Measurements from ENCODE around the gene AHSP. TPM values are rescaled to one million over a fixed set of nuclear protein-coding genes. Genes with fewer than 3 reads are reported as not detected.

The AHSP gene
- total and polyA plus RNA-seq, 10 of the 15 experiments (the other 5 are each of a cell fraction or from before 2014, with no cell fraction given): not detected

DNA sequence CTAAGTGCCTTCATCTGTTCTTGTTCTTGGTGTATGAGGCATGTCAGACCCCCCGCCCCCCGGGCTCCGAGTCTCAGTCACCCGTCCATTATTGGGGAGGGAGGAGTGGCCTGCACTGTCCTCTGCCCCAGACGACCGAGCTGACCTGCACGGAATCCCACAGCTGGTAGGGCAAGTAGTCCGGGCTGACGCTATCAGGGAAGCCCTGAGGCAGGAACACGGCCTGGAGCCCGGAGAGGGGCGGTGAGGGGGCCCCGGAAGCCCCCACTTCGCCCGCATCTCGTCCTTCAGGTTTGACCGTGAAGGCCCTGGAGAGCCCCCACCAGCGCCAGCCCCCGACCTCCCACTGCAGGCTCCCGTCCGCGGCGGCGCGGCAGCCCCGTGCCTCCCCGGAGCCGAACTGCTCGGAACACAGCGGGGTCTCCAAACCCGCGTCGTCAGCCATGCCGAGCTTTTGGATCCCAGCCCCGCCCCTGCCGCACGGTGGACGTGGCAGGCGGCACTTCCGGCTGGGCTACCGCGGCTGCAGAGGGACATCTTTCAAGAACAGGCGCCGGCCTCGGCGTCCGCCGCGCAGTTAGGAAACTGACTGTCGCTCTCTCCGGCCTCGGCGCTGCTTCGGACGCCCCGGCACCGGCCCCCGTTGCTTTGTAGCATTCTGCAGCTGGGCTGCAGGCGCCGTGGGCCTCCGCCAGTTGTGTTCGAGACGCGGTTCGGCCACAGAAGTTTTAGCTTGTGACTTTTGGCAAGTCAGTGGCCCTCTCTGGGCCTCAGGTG, 19.6 kb upstream of the AHSP start, which contains the start of gene RUSF1 (continued):
- TF ChIP-seq, protein P1, sequence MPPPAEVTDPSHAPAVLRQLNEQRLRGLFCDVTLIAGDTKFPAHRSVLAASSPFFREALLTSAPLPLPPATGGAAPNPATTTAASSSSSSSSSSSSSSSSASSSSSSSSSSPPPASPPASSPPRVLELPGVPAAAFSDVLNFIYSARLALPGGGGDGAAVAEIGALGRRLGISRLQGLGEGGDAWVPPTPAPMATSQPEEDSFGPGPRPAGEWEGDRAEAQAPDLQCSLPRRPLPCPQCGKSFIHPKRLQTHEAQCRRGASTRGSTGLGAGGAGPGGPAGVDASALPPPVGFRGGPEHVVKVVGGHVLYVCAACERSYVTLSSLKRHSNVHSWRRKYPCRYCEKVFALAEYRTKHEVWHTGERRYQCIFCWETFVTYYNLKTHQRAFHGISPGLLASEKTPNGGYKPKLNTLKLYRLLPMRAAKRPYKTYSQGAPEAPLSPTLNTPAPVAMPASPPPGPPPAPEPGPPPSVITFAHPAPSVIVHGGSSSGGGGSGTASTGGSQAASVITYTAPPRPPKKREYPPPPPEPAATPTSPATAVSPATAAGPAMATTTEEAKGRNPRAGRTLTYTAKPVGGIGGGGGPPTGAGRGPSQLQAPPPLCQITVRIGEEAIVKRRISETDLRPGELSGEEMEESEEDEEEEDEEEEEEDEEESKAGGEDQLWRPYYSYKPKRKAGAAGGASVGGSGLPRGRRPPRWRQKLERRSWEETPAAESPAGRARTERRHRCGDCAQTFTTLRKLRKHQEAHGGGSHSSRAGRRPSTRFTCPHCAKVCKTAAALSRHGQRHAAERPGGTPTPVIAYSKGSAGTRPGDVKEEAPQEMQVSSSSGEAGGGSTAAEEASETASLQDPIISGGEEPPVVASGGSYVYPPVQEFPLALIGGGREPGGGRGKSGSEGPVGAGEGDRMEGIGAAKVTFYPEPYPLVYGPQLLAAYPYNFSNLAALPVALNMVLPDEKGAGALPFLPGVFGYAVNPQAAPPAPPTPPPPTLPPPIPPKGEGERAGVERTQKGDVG (CRISPR knock-in tag; IDR thresholded peaks at IDR 0.05): no peak
- TF ChIP-seq POLR2AphosphoS2 (IDR thresholded peaks at IDR 0.05; ENCODE audit: low read depth, low read length): peak; percentile 83; the same call in 1 of the 2 replicates
- peak; percentile 76; the same call in 1 of the 2 replicates for TF ChIP-seq RB1 (IDR thresholded peaks at IDR 0.05; ENCODE audit: borderline replicate concordance)
- peak; percentile 39 for TF ChIP-seq HDAC6 (IDR thresholded peaks at IDR 0.05; ENCODE audit: unreplicated experiment)
- TF ChIP-seq EGR1 (IDR thresholded peaks at IDR 0.05; ENCODE audit: borderline replicate concordance in 1 of 2, low read depth in 2 of 2, low read length in 2 of 2): no peak; a peak in 1 of 3 replicates
- TF ChIP-seq TBL1XR1 (IDR thresholded peaks at IDR 0.05; ENCODE audit: low read depth, low read length): no peak
- peak; percentile 64; the same call in 1 of the 2 replicates for TF ChIP-seq TARDBP (IDR thresholded peaks at IDR 0.05; ENCODE audit: borderline replicate concordance)
- no peak for TF ChIP-seq NRF1 (conservative IDR thresholded peaks at IDR 0.05; ENCODE audit: low read depth, low read length)
- TF ChIP-seq YY1 (IDR thresholded peaks at IDR 0.05; ENCODE audit: low read depth, low read length): peak; percentile 93
- TF ChIP-seq IKZF2 (IDR thresholded peaks at IDR 0.05): peak in 1 of 2 experiments; percentile 9; a peak in 1 of 4 replicates
- TF ChIP-seq, protein P2, sequence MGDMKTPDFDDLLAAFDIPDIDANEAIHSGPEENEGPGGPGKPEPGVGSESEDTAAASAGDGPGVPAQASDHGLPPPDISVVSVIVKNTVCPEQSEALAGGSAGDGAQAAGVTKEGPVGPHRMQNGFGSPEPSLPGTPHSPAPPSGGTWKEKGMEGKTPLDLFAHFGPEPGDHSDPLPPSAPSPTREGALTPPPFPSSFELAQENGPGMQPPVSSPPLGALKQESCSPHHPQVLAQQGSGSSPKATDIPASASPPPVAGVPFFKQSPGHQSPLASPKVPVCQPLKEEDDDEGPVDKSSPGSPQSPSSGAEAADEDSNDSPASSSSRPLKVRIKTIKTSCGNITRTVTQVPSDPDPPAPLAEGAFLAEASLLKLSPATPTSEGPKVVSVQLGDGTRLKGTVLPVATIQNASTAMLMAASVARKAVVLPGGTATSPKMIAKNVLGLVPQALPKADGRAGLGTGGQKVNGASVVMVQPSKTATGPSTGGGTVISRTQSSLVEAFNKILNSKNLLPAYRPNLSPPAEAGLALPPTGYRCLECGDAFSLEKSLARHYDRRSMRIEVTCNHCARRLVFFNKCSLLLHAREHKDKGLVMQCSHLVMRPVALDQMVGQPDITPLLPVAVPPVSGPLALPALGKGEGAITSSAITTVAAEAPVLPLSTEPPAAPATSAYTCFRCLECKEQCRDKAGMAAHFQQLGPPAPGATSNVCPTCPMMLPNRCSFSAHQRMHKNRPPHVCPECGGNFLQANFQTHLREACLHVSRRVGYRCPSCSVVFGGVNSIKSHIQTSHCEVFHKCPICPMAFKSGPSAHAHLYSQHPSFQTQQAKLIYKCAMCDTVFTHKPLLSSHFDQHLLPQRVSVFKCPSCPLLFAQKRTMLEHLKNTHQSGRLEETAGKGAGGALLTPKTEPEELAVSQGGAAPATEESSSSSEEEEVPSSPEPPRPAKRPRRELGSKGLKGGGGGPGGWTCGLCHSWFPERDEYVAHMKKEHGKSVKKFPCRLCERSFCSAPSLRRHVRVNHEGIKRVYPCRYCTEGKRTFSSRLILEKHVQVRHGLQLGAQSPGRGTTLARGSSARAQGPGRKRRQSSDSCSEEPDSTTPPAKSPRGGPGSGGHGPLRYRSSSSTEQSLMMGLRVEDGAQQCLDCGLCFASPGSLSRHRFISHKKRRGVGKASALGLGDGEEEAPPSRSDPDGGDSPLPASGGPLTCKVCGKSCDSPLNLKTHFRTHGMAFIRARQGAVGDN (IDR thresholded peaks at IDR 0.05): peak; percentile 87
- peak; percentile 52; the same call in 1 of the 2 replicates for TF ChIP-seq NBN (IDR thresholded peaks at IDR 0.05)
- TF ChIP-seq RBBP5 (conservative IDR thresholded peaks at IDR 0.05): no peak
- peak; percentile 77 for TF ChIP-seq MXI1 (IDR thresholded peaks at IDR 0.05; ENCODE audit: low read depth, low read length)
- TF ChIP-seq HDAC2 (IDR thresholded peaks at IDR 0.05): no peak
- peak; percentile 94; the same call in 1 of the 2 replicates for TF ChIP-seq PML (IDR thresholded peaks at IDR 0.05; ENCODE audit: low read length)
- TF ChIP-seq, protein P3, sequence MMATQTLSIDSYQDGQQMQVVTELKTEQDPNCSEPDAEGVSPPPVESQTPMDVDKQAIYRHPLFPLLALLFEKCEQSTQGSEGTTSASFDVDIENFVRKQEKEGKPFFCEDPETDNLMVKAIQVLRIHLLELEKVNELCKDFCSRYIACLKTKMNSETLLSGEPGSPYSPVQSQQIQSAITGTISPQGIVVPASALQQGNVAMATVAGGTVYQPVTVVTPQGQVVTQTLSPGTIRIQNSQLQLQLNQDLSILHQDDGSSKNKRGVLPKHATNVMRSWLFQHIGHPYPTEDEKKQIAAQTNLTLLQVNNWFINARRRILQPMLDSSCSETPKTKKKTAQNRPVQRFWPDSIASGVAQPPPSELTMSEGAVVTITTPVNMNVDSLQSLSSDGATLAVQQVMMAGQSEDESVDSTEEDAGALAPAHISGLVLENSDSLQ (IDR thresholded peaks at IDR 0.05): no peak
- TF ChIP-seq, protein P4, sequence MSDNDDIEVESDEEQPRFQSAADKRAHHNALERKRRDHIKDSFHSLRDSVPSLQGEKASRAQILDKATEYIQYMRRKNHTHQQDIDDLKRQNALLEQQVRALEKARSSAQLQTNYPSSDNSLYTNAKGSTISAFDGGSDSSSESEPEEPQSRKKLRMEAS (IDR thresholded peaks at IDR 0.05; ENCODE audit: low read depth, low read length): peak; percentile 87
- TF ChIP-seq KAT2A (conservative IDR thresholded peaks at IDR 0.05; ENCODE audit: control insufficient read depth, low read depth, low read length): no peak

Data from GM12878 (cell line).